HG02981 (cell line): ENCODE measurements around the gene IGF1R.
"Not testable (repeated sequence)": the region's sequence is repeated elsewhere in the genome, so short reads cannot be mapped to it uniquely, and the experiment has no call there.

Experiments used
- ATAC-seq: cut with Tn5 transposase; IDR thresholded peaks from one replicate; pipeline ENCODE4 v1.9.1; 2021; ENCODE audit warnings: mild to moderate bottlenecking, moderate library complexity; ENCODE audit not compliant: unreplicated experiment

IGF1R gene

DNA sequence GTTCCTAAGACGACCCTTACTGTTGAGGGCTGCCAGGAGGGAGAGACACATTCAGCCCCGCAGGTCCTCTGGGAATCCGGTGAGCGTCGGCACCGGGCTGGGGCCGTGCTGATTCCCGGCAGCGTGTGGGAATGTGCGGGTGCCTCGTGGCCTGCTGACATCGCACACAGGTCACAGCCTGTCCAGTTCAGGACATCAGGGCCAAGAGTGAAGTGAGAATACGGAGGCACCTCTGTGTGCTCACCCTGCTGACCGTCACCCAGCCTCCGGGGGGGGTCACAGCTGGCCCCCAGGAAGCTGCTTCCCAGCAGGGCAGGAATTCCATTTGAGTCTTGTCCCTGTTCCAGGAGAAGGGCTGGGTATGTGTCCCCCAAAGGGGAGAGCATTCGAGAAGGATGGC is 305.6 kb downstream of the IGF1R start:
- ATAC-seq, result no peak

DNA sequence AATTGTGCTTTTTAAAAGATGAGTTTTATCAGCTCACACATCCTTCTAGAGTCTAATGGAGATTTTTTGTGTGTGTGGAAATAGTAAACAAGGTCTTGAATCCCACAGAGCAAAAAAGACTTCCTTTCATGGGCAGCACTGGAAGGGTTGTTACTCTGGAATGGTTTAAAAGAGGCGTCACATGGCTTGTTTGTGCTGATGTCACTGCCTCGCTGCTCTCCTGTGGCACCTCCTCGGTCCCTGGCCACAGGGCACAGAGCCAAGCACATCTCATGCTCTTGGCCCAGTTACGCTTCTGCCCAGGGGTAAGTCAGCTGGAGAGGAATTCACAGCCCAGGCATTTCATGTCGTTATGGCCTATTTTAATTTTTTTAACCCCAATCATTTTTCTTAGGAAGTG is 306.1 kb downstream of the IGF1R start:
- no peak for ATAC-seq

DNA sequence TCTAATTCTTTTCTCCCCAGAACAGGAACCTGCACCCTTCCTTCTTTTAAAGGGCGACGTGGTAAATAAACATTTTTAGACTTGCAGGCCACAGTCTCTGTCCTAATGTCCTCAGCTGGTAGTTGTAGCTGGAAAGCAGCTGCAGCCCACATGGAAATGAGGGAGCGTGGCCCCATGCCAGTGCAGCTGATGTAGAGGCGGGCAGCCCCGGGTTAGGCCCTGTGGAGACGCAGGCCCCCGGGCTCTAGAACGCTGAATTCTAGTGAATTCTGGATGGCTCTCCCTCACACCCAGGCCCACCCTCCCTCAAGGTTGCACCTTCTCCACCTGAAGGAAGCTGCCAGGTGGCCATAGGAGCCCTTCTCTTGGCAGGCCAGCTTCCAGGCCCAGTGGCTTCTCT is 307.0 kb downstream of the IGF1R start:
- ATAC-seq, result no peak

GRCh38 chr15:98955961-98956723 is 307.8 kb downstream of the IGF1R start:
- no peak for ATAC-seq

GRCh38 chr15:98956796-98957553 is 308.6 kb downstream of the IGF1R start:
- ATAC-seq, result no peak

DNA sequence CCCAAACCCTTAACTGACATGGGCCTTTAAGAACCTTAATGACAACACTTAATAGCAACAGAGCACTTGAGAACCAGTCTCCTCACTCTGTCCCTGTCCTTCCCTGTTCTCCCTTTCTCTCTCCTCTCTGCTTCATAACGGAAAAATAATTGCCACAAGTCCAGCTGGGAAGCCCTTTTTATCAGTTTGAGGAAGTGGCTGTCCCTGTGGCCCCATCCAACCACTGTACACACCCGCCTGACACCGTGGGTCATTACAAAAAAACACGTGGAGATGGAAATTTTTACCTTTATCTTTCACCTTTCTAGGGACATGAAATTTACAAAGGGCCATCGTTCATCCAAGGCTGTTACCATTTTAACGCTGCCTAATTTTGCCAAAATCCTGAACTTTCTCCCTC is 309.3 kb downstream of the IGF1R start:
- ATAC-seq, result no peak

- ATAC-seq, result no peak
These were observed 309.7 kb downstream of the IGF1R start for GRCh38 chr15:98958076-98958475.

DNA sequence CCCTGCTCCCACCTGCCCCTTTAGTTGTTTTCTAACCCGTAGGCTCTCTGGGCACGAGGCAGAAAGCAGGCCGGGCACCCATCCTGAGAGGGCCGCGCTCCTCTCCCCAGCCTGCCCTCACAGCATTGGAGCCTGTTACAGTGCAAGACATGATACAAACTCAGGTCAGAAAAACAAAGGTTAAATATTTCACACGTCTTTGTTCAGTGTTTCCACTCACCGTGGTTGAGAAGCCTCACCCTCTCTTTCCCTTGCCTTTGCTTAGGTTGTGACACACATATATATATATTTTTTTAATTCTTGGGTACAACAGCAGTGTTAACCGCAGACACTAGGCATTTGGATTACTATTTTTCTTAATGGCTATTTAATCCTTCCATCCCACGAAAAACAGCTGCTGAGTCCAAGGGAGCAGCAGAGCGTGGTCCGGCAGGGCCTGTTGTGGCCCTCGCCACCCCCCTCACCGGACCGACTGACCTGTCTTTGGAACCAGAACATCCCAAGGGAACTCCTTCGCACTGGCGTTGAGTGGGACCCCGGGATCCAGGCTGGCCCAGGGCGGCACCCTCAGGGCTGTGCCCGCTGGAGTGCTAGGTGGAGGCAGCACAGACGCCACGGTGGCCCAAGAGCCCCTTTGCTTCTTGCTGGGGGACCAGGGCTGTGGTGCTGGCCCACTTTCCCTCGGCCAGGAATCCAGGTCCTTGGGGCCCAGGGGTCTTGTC is 310.7 kb downstream of the IGF1R start:
- ATAC-seq, result no peak

DNA sequence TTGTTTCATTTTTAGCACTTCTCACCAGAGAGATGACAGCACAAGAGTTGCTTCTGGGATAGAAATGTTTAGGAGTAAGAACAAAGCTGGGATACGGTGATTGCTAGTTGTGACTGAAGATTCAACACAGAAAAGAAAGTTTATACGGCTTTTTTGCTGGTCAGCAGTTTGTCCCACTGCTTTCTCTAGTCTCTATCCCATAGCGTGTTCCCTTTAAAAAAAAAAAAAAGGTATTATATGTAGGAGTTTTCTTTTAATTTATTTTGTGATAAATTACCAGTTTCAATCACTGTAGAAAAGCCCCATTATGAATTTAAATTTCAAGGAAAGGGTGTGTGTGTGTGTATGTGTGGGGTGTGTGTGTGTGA is 311.3 kb downstream of the IGF1R start:
- no peak for ATAC-seq

- no peak for ATAC-seq
These were observed 312.3 kb downstream of the IGF1R start for GRCh38 chr15:98960555-98961050.

GRCh38 chr15:98963444-98963843 is 315.1 kb downstream of the IGF1R start:
- ATAC-seq, result no peak

DNA sequence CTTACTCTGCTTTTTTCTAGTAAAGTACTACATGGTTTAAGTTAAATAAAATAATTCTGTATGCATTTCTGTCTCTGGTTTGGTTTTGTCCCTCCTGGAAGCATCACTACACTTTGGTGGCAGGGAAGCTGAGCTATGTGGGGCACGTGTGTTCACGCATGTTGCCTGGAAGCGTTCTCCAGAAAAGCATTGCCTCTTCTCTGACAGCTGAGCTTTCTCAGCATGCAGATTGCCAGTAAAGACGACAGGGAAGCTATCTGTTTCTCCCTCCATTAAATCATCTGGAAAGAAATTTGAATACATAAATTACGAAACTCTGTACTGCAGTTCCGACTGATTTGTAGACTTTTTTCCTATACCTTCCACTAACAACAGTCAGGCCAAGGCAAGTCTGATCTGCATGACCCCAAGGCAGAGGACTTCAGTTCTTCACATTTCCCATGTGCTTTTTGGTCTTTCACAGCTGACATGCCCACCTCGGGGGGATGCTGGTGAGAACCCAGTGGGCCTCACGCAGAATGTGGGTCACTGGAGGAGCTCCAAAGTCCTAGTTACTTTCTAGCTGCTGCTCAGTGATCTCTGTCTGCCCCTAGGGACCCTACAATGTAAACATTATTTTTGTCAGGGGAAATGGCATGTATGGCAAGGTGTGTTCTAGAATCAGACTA is 316.3 kb downstream of the IGF1R start:
- no peak for ATAC-seq

DNA sequence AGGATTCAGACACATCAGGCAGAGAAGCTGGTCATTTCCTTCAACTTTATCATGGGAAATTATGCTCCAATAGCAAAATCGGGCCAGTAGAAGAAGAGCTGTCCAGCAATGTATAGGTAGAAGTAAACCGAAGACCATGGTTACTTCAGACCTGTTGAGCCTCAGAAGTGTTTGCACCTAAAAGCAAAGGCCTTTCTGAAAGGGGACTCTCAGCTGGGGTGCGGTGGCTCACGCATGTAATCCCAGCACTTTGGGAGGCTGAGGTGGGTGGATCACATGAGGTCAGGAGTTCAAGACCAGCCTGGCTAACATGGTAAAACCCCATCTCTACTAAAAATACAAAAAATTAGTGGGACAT is 316.8 kb downstream of the IGF1R start:
- not testable (repeated sequence) for ATAC-seq

GRCh38 chr15:98965597-98965996 is 317.3 kb downstream of the IGF1R start:
- no peak for ATAC-seq

DNA sequence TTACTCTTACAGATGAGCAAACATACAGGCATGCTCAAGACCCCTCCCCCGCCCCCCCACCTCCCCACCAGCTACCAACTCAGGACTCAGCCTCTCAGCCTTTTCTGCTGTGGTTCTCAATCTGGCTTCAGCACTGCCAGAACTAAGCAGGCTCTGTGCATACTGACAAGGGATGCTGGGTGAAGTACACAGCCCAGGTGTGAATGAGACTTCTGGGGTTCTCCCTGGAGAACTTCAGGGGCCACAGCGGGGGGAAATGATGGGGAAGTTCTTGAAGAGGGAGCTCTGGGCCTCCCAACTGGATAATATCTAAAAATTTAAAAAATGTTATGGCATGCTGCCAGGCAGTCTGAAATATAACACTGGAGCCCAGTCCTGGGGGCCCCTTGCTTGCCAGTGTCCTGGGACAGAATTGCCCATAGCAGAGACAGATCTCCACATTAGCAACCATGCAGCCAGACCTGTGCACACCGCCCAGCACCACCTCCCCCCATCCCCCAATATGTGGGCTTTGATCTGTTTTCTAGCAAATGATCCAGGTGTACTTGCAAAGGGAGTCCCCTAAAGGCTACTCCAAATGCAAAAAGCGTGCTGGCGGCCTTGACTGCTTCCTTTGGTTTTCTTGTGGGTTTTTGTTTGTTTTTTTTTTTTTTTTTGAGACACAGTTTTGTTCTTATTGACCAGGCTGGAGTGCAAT is 317.9 kb downstream of the IGF1R start:
- ATAC-seq, result no peak

GRCh38 chr15:98967096-98967495 is 318.8 kb downstream of the IGF1R start:
- ATAC-seq, result no peak

GRCh38 chr15:98967916-98968315 is 319.6 kb downstream of the IGF1R start:
- ATAC-seq, result no peak

GRCh38 chr15:98968576-98968975 is 320.2 kb downstream of the IGF1R start:
- no peak for ATAC-seq

GRCh38 chr15:98969126-98969735 is 320.9 kb downstream of the IGF1R start:
- ATAC-seq, result no peak

DNA sequence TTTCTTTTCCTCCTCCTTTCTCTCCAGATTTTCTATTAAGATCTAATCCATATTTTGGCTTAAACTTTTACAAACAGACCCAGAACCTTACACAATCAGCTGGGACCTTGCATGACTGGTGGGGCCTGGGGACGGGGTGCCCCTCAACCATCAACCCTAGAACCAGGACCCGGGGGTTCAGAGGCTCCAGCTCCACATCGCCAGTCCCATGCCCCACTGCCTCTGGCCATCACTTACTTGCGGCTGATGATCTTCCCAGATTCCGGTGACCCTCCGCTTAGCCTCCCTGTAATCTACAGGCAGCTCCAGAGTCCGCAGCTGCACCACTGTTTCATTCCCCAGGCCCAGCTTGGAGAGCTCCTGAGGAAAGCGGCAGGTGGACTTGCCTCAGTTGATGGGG is 322.5 kb downstream of the IGF1R start:
- no peak for ATAC-seq
